HepG2 (cell line): Measurements from ENCODE around the gene IL4I1. TPM values are rescaled to one million over a fixed set of nuclear protein-coding genes. Genes with fewer than 3 reads are reported as not detected.

ENCODE experiments used
- ATAC-seq: fragments of 200-7000 bp; cut with Tn5 transposase; 3 replicates; pipeline ENCODE4 v1.9.1; 2020; ENCODE audit warnings: mild to moderate bottlenecking, moderate library complexity
- BruUV-seq: library from RNA; stranded (reverse); fragments of 400-500 nt; replicated peaks from 2 replicates; lab custom pipeline; 2021; lab: Mats Ljungman, UMichigan
- CTCF ChIA-PET: fragments of 300-600 bp; formaldehyde crosslinking; extraction: SDS; loops from one replicate; lab custom pipeline; 2021; ENCODE audit warnings: low total read pairs, inconsistent platforms, low intra/inter-chr PET ratio; lab: Yijun Ruan, JAX
- POLR2A ChIA-PET: fragments of 350-600 bp; sonication (Branson Sonifier 250); formaldehyde crosslinking; loops from one replicate; lab custom pipeline; 2020; ENCODE audit warnings: antibody characterized with exemption, inconsistent platforms; lab: Yijun Ruan, JAX
- DNase-seq: peaks from one replicate; pipeline ENCODE4 v3.0.0-alpha.2; 2015; ENCODE audit warnings: low spot score
- FAIRE-seq: peaks from 3 replicates; lab custom pipeline; 2011; peaks lifted over from hg19 to GRCh38; lab: Jason Lieb, UNC
- H2AFZ ChIP-seq: one replicate; pipeline ENCODE4 v1.6.1; 2011; ENCODE audit warnings: low read length, inconsistent platforms
- H3K27ac ChIP-seq: fragments of 300-600 bp; 3 replicates; pipeline ENCODE4 v1.8.0; 2011; ENCODE audit warnings: mixed run types, mild to moderate bottlenecking, mixed read lengths, low read length, inconsistent platforms; ENCODE audit not compliant: insufficient read depth; ENCODE audit errors: extremely low read length
- H3K27me3 ChIP-seq, 2 experiments: fragments of 200-600 bp in 1 of 2; 2 replicates in 1 of 2; 3 replicates in 1 of 2; pipeline versions ENCODE4 v1.6.0 to v1.8.0; 2011; ENCODE audit warnings: low read length in 2 of 2, mild to moderate bottlenecking in 2 of 2, moderate library complexity in 2 of 2, inconsistent platforms in 1 of 2; ENCODE audit not compliant: insufficient read depth in 2 of 2, control insufficient read depth in 1 of 2
- H3K36me3 ChIP-seq, 2 experiments: fragments of 200-600 bp in 1 of 2; replicated peaks in 1 of 2; 2 replicates in 1 of 2; 3 replicates in 1 of 2; pipeline versions ENCODE4 v1.5.1 to v1.8.0; 2011; ENCODE audit warnings: low read length in 2 of 2, inconsistent platforms in 1 of 2; ENCODE audit not compliant: insufficient read depth in 2 of 2, control insufficient read depth in 1 of 2
- H3K4me1 ChIP-seq: 2 replicates; pipeline ENCODE4 v1.5.1; 2012; ENCODE audit warnings: low read length, inconsistent platforms; ENCODE audit not compliant: insufficient read depth
- H3K4me2 ChIP-seq: 2 replicates; pipeline ENCODE4 v1.6.0; 2011; ENCODE audit warnings: low read depth, low read length, inconsistent platforms
- H3K4me3 ChIP-seq, 3 experiments: fragments of 200-600 bp in 1 of 3; sonication (generic), shearing (Covaris generic) in 1 of 3; replicated peaks in 1 of 3; 2 replicates each; pipeline ENCODE4 v1.5.1; 2011 to 2016; ENCODE audit warnings: low read length in 3 of 3, inconsistent platforms in 2 of 3, low read depth in 2 of 3, mild to moderate bottlenecking in 2 of 3, control low read depth in 1 of 3, mixed read lengths in 1 of 3; ENCODE audit not compliant: insufficient read depth in 1 of 3
- H3K79me2 ChIP-seq: one replicate; pipeline ENCODE4 v1.6.1; 2011; ENCODE audit warnings: low read length, inconsistent platforms; ENCODE audit not compliant: insufficient read depth
- H3K9ac ChIP-seq: 2 replicates; pipeline ENCODE4 v1.6.0; 2011; ENCODE audit warnings: mild to moderate bottlenecking, low read depth, low read length, inconsistent platforms; ENCODE audit not compliant: insufficient read depth
- H3K9me3 ChIP-seq: 2 replicates; pipeline ENCODE4 v1.5.1; 2012; ENCODE audit warnings: mild to moderate bottlenecking, low read length
- H4K20me1 ChIP-seq: 2 replicates; pipeline ENCODE4 v1.6.0; 2011; ENCODE audit warnings: inconsistent platforms, mild to moderate bottlenecking, low read length, moderate library complexity; ENCODE audit not compliant: insufficient read depth
- ARID4A ChIP-seq: sonication (generic); formaldehyde crosslinking; IDR thresholded peaks from 2 replicates; pipeline ENCODE4 v1.5.0; 2020; ENCODE audit warnings: mild to moderate bottlenecking, missing genetic modification reagents, borderline replicate concordance
- CCDC6 ChIP-seq: sonication (generic); formaldehyde crosslinking; IDR thresholded peaks from 2 replicates; pipeline ENCODE4 v1.8.1; 2022; ENCODE audit warnings: mild to moderate bottlenecking, missing genetic modification reagents, moderate library complexity
- GPBP1L1 ChIP-seq: sonication (generic); formaldehyde crosslinking; IDR thresholded peaks from 2 replicates; pipeline ENCODE4 v1.5.0; 2020; ENCODE audit warnings: mild to moderate bottlenecking, missing genetic modification reagents
- MIXL1 ChIP-seq: IDR thresholded peaks from 2 replicates; pipeline ENCODE4 v1.6.1; 2016
- ZBTB33 ChIP-seq: sonication (generic); formaldehyde crosslinking; IDR thresholded peaks from 2 replicates; pipeline ENCODE4 v1.4.0; 2020; ENCODE audit warnings: missing genetic modification reagents
- ZFAT ChIP-seq: sonication (generic); formaldehyde crosslinking; conservative IDR thresholded peaks from 2 replicates; pipeline ENCODE4 v1.8.1; 2023; ENCODE audit warnings: missing genetic modification reagents, inconsistent platforms
- ZNF615 ChIP-seq: sonication (generic); formaldehyde crosslinking; IDR thresholded peaks from 2 replicates; pipeline ENCODE4 v1.5.0; 2020; ENCODE audit warnings: mild to moderate bottlenecking, missing genetic modification reagents, borderline replicate concordance
- ZNF770 ChIP-seq: sonication (generic); formaldehyde crosslinking; IDR thresholded peaks from 2 replicates; pipeline ENCODE4 v1.5.0; 2020; ENCODE audit warnings: mild to moderate bottlenecking, missing genetic modification reagents
- ZNF792 ChIP-seq: IDR thresholded peaks from 2 replicates; pipeline ENCODE4 v1.6.1; 2016
- WGBS: methylation state at CpG from one replicate; pipeline ENCODE4 v1.1.6; 2017; ENCODE audit warnings: low lambda C conversion rate; 5-methylcytosine and 5-hydroxymethylcytosine counted together
- in situ Hi-C: cut with HindIII; loops from 2 replicates; pipeline ENCODE4 v1.10.0; 2017; ENCODE audit warnings: low pct_unique_long_range_greater_than_20kb; ENCODE audit not compliant: extremely low pct_ligation_motif_present
- intact Hi-C: fragments of 100-400 bp; cut with micrococcal nuclease; formaldehyde crosslinking; loops from one replicate; pipeline ENCODE4 v1.10.0; 2022; ENCODE audit not compliant: unreplicated experiment
- polyA plus RNA-seq, 8 experiments: library from polyadenylated mRNA; depleted of rRNA in 3 of 8; stranded (reverse) in 7 of 8; unstranded in 1 of 8; fragments of >200 nt; fragmentation: Illumina TruSeq in 4 of 8; extraction: Trizol in 4 of 8; gene quantifications; 2 replicates each; pipeline versions ENCODE4 v1.2.1 to v1.2.3, GENCODE V29; 2011 to 2016; ENCODE audit warnings: low read depth in 4 of 8, missing spikeins in 1 of 8, mixed read lengths in 1 of 8; ENCODE audit not compliant: insufficient read depth in 1 of 8
- total RNA-seq, 5 experiments: library from RNA; depleted of rRNA; stranded (reverse); fragments of >200 nt; fragmentation: Illumina TruSeq; extraction: Trizol; gene quantifications; 2 replicates each; pipeline ENCODE4 v1.2.3, GENCODE V29; 2016; ENCODE audit warnings: low read depth in 1 of 5
- TF ChIP-seq, protein P1 (sequence below): sonication (generic); formaldehyde crosslinking; IDR thresholded peaks from 2 replicates; pipeline ENCODE4 v1.5.0; 2020; ENCODE audit warnings: mild to moderate bottlenecking, missing genetic modification reagents

The IL4I1 gene
- total and polyA plus RNA-seq, 2 of the 13 experiments (the other 11 are each of a cell fraction or from before 2014, with no cell fraction given), result not detected

GRCh38 chr19:49912965-49913685 lies 16.4 kb upstream of the IL4I1 start:
- peak; percentile 75 for ATAC-seq
- TF ChIP-seq CCDC6, result no peak
- TF ChIP-seq, protein P1, sequence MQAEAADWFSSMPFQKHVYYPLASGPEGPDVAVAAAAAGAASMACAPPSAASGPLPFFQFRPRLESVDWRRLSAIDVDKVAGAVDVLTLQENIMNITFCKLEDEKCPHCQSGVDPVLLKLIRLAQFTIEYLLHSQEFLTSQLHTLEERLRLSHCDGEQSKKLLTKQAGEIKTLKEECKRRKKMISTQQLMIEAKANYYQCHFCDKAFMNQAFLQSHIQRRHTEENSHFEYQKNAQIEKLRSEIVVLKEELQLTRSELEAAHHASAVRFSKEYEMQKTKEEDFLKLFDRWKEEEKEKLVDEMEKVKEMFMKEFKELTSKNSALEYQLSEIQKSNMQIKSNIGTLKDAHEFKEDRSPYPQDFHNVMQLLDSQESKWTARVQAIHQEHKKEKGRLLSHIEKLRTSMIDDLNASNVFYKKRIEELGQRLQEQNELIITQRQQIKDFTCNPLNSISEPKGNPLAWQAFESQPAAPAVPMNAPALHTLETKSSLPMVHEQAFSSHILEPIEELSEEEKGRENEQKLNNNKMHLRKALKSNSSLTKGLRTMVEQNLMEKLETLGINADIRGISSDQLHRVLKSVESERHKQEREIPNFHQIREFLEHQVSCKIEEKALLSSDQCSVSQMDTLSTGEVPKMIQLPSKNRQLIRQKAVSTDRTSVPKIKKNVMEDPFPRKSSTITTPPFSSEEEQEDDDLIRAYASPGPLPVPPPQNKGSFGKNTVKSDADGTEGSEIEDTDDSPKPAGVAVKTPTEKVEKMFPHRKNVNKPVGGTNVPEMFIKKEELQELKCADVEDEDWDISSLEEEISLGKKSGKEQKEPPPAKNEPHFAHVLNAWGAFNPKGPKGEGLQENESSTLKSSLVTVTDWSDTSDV (CRISPR knock-in tag), result no peak
- TF ChIP-seq GPBP1L1 (CRISPR knock-in tag), result no peak
- no peak for TF ChIP-seq MIXL1 (CRISPR knock-in tag)
- peak; percentile 45; the same call in 1 of the 2 replicates for TF ChIP-seq ARID4A (CRISPR knock-in tag)
- TF ChIP-seq ZFAT (CRISPR knock-in tag), result no peak
- TF ChIP-seq ZNF615 (CRISPR knock-in tag), result no peak
- TF ChIP-seq ZBTB33 (CRISPR knock-in tag), result peak; percentile 100
- TF ChIP-seq ZNF792 (CRISPR knock-in tag), result no peak
- TF ChIP-seq ZNF770 (CRISPR knock-in tag), result 0 out of 2 replicates have a peak, but pooled peaks have one; percentile 5

More at GRCh38 chr19:49912965-49913685, 16.4 kb upstream of the IL4I1 start:
- no peak overlapping the region for H3K4me3 ChIP-seq
- POLR2A ChIA-PET, result interaction anchor here (2.5 kb wide), 1 partner anchor 17 kb away, joined by 17 read pairs; the partner anchor contains the start of genes ATF5 and NUP62
- H3K79me2 ChIP-seq, result peaks cover 17% of the 10 kb centered on the region
- in situ Hi-C loops, result no loop called here
- H3K4me2 ChIP-seq, result peak overlapping the region; percentile 18; the same call in 1 of the 2 replicates
- WGBS, result 90% methylated on average over 12 of the region's 21 CpGs
- no peaks in the 10 kb centered on the region for H3K9me3 ChIP-seq
- H4K20me1 ChIP-seq, result no peaks in the 10 kb centered on the region
- intact Hi-C loops, result no loop called here
- peak; percentile 30 for FAIRE-seq
- H3K27ac ChIP-seq, result peak overlapping the region; percentile 57
- H3K27me3 ChIP-seq, result no peaks in the 10 kb centered on the region
- H3K36me3 ChIP-seq, result peaks cover 26 to 45% of the 10 kb centered on the region in 2 experiments
- peak overlapping the region; percentile 10; the same call in 1 of the 2 replicates for H3K9ac ChIP-seq
- H2AFZ ChIP-seq, result no peak overlapping the region
- DNase-seq, result peak; percentile 44
- no TSS peak for BruUV-seq
- CTCF ChIA-PET, result interaction anchor here (1.2 kb wide), 1 partner anchor 71 kb away, joined by 4 read pairs; no protein-coding TSS in a partner anchor
- peaks cover 24% of the 10 kb centered on the region for H3K4me1 ChIP-seq
